Measurements from ENCODE around the gene TXLNG. TPM values are rescaled to one million over a fixed set of nuclear protein-coding genes. Genes with fewer than 3 reads are reported as not detected.

Gene TXLNG
- total RNA-seq, 2 experiments from 2014 or later, result 17.3 to 21.4 TPM

DNA sequence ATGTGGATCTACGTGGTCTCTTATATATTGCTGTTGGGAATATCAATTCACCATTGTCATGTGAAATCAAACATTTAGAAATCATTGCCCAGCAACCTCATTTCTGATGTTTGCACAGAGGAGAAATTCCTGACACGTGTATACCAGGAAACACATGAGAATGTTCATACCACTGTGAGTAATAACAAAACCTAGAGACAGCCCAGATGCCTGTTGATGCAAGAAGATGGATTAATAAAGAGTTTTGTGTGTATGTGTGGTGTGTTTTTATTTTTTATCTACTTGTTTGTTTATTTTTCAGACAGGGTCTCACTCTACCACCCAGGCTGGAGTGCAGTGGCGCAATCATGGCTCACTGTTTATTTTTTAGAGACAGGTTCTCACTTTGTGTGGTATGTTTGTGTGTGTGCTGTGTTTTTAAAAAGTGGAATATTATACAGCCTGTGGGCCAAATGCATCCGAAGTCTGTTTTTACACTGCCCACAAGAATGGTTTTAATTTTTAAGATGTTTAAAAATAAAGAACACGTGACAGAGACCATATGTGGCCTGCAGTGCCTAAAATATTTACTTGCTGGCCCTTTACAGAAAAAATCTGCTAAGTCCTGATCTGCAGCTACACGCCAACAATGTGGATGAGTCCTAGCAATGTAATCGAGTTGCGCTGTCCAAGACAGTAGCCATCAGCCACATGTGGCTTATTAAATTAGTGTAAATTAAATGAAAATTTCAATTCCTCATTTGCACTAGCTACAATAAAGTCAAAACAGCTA lies 39.2 kb downstream of the TXLNG start:
- Mint-ChIP-seq H3K4me3 (no peak overlapping the region), H3K36me3 (ENCODE audit: low read depth) (peaks cover 24% of the 10 kb centered on the region)

DNA sequence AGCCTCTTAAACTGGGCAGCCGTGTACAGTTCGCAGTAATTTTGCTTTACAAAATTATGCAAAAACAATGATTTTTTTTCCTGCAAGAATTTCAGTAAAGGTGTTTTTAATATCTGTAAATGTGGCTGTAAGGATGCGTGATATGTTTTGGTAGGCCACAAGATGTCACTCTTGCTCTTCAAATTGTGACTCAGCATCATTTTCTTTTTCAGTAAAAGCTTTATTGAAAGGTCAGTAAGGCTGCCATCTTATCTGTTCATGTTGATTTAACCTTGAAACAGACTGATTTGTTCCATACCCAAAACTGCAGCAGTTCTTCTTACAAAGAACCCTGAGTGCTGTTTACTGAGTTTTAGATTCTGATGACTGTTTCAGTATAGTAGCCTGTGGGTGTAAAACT lies 39.9 kb downstream of the TXLNG start:
- peaks cover 16% of the 10 kb centered on the region for H3K4me1 Mint-ChIP-seq
- DNase-seq (no peak), ATAC-seq (peak; percentile 45)
- CTCF ChIA-PET, result interaction anchor here (0.7 to 3.5 kb wide), 13 partner anchors 8 to 256 kb away, joined by 3 to 21 read pairs (median 3); no protein-coding TSS in a partner anchor
- POLR2A ChIA-PET, result no interaction called here
- no peaks in the 10 kb centered on the region for H3K9me3 Mint-ChIP-seq (ENCODE audit: low read depth)
- H3K27me3 Mint-ChIP-seq, result no peaks in the 10 kb centered on the region
- peaks cover 24% of the 10 kb centered on the region for H3K36me3 Mint-ChIP-seq (ENCODE audit: low read depth)
- no peak overlapping the region for H3K4me3 Mint-ChIP-seq
- peak overlapping the region; percentile 55 for H3K27ac Mint-ChIP-seq
- intact Hi-C loops (cut with DNase I, micrococcal nuclease), result loop anchor here (1.0 to 2.0 kb wide), 4 partner anchors 43 to 220 kb away; no protein-coding TSS in a partner anchor

More for the DNA sequence above, 39.2 kb downstream of the TXLNG start:
- POLR2A ChIA-PET, result no interaction called here
- H3K4me1 Mint-ChIP-seq, result peaks cover 16% of the 10 kb centered on the region
- DNase-seq, result no peak
- no peaks in the 10 kb centered on the region for H3K9me3 Mint-ChIP-seq (ENCODE audit: low read depth)
- ATAC-seq, result no peak
- CTCF ChIA-PET, result interaction anchor here (0.7 to 3.5 kb wide), 12 partner anchors 9 to 239 kb away, joined by 3 to 21 read pairs (median 4); no protein-coding TSS in a partner anchor
- intact Hi-C loops (cut with DNase I, micrococcal nuclease), result loop anchor here (1.0 to 2.0 kb wide), 4 partner anchors 43 to 221 kb away; no protein-coding TSS in a partner anchor
- H3K27ac Mint-ChIP-seq, result no peak overlapping the region
- no peaks in the 10 kb centered on the region for H3K27me3 Mint-ChIP-seq

DNA sequence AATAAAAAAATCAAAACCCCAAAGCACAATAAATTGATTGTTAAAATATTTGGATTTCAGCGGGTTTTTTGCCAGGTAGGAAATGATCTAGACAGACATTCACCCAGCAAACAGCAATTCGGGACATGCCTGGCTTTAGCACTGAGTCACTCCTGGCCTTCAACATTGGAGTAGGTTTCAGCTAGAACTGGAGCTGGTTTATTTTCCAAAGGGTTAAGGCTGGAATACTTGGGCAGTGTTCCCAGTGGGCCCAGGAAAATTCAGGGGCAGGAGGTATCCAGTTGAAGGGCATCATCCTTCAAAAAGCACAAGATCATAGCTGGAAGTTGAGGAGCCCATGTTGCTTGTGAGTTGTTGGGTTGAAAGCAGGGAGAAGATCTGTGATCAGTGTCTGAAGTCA lies 41.0 kb downstream of the TXLNG start:
- Mint-ChIP-seq H3K4me3 (no peak overlapping the region), H3K4me1 (peaks cover 16% of the 10 kb centered on the region), H3K27ac (no peak overlapping the region), H3K27me3 (no peaks in the 10 kb centered on the region), H3K9me3 (ENCODE audit: low read depth) (no peaks in the 10 kb centered on the region), H3K36me3 (ENCODE audit: low read depth) (peaks cover 25% of the 10 kb centered on the region)
- DNase-seq (no peak), ATAC-seq (no peak)
- intact Hi-C loops (cut with DNase I, micrococcal nuclease), result loop anchor here (2.0 kb wide), 2 partner anchors 42 to 66 kb away; no protein-coding TSS in a partner anchor
- ChIA-PET CTCF (interaction anchor here (1.2 to 3.5 kb wide), 6 partner anchors 10 to 219 kb away, joined by 3 to 21 read pairs (median 4); no protein-coding TSS in a partner anchor), POLR2A (interaction anchor here (0.6 kb wide), 1 partner anchor 52 kb away, joined by 5 read pairs; no protein-coding TSS in a partner anchor)

DNA sequence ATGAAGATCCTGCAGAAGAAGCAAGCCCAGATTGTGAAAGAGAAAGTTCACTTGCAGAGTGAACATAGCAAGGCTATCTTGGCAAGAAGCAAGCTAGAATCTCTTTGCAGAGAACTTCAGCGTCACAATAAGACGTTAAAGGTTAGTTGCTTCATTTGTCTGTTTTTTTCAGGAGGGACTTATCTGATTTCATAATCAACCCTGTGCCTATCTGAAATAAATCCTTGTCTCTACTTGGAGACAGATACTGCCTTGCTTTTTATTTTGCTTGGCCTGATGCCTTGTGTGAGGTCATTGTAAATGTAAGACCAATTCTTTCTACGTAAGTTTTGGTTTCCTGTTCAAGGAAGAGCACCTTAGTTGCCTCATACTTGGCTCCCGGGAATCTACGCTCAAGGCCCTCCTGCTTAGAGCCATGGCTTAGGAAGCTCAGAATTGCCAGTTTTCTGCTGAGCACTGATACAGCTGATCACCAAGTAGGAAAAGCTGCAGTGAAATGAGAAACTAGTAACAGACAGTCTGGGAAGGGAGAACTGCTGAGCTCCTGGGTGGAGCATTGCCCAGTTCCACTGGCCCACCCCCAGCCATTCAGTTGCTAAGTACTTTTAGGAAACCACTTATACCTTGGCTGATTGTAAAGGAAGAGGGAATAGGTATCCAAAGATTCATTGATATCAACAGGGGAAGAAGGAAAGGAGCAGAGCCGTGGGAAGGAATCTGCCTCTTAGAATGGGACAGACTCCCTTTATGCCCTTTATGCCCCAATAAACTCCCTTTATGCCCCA lies 42.0 kb downstream of the TXLNG start:
- intact Hi-C loops (cut with DNase I, micrococcal nuclease), result no loop called here
- no peak overlapping the region for H3K4me3 Mint-ChIP-seq
- POLR2A ChIA-PET, result no interaction called here

DNA sequence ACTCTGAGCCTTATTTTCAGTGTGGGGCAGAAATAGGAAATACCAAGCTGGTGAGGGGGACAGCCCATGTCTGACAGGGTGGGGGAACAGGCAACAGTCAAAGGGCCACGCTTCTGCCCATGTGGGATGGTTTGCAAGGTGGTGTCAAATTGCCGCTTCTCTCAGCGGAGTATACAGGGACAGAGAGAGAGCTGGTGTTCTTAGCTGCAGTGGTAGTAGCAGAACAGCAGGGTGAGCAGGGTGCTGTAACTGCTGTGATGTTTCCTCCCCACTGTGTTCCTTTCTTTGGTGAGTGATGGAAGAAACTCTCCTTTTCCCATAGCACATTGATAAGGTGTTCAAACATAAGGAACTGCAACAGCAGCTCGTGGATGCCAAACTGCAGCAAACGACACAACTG lies 46.0 kb downstream of the TXLNG start:
- no peak for DNase-seq
- ChIA-PET CTCF (interaction anchor here (0.8 kb wide), 1 partner anchor 14 kb away, joined by 3 read pairs; no protein-coding TSS in a partner anchor), POLR2A (no interaction called here)
- Mint-ChIP-seq H3K27ac (no peak overlapping the region), H3K36me3 (ENCODE audit: low read depth) (peaks cover 29% of the 10 kb centered on the region), H3K9me3 (ENCODE audit: low read depth) (no peaks in the 10 kb centered on the region), H3K4me1 (no peaks in the 10 kb centered on the region), H3K27me3 (no peaks in the 10 kb centered on the region), H3K4me3 (no peak overlapping the region)
- intact Hi-C loops (cut with DNase I, micrococcal nuclease), result no loop called here
- no peak for ATAC-seq

More for the DNA sequence above, 42.0 kb downstream of the TXLNG start:
- H3K9me3 Mint-ChIP-seq (ENCODE audit: low read depth), result no peaks in the 10 kb centered on the region
- no peaks in the 10 kb centered on the region for H3K27me3 Mint-ChIP-seq
- ATAC-seq (no peak), DNase-seq (no peak)
- no peak overlapping the region for H3K27ac Mint-ChIP-seq
- H3K36me3 Mint-ChIP-seq (ENCODE audit: low read depth), result peaks cover 23% of the 10 kb centered on the region
- peaks cover 8% of the 10 kb centered on the region for H3K4me1 Mint-ChIP-seq
- CTCF ChIA-PET, result interaction anchor here (1.0 to 3.5 kb wide), 3 partner anchors 54 to 218 kb away, joined by 3 to 21 read pairs (median 3); no protein-coding TSS in a partner anchor

DNA sequence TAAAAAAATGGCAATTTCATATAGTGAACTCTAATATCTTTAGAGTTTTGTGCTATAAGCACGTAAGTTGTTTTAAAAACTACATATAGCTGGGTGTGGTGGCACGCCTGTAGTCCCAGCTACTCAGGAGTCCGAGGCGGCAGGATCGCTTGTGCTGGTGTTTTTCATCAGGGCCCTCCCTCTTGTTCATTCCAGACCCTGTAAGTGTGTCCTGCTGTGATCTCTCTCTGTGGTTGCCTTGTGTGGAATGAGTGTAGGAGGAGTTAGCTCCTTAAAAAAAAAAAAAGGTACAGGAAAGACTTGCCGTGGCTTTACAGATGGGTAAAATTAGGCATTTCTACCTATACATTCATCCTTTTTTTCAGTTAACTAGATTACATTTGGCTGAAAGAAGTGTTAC lies 48.5 kb downstream of the TXLNG start:
- intact Hi-C loops (cut with DNase I, micrococcal nuclease), result no loop called here
- Mint-ChIP-seq H3K27ac (no peak overlapping the region), H3K27me3 (no peaks in the 10 kb centered on the region), H3K4me1 (peaks cover 7% of the 10 kb centered on the region), H3K9me3 (ENCODE audit: low read depth) (no peaks in the 10 kb centered on the region), H3K36me3 (ENCODE audit: low read depth) (peaks cover 35% of the 10 kb centered on the region), H3K4me3 (no peak overlapping the region)
- ChIA-PET POLR2A (no interaction called here), CTCF (interaction anchor here (1.4 kb wide), 1 partner anchor 9 kb away, joined by 5 read pairs; no protein-coding TSS in a partner anchor)
- ATAC-seq (no peak), DNase-seq (no peak)

DNA sequence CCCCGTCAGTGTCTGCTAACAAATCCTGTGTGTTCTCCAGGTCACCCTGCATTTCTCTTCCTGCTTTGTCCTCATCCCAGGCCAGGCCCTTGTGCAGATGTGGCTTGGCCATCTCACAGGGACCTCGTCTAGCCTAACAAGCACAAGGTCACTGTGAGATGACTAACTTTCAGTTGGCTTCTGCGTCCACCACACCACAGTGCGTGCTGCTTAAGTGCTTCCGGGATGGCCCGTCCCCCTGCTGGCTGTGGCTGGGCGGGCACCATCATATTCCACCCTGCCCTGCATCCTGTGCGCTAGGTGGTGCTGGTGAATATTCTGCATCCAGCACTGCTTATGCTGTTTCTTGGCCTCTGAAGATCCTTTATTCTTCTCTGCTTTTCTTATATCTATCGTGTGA lies 50.1 kb downstream of the TXLNG start:
- peak overlapping the region; percentile 55 for H3K27ac Mint-ChIP-seq
- intact Hi-C loops (cut with DNase I, micrococcal nuclease), result no loop called here
- H3K4me3 Mint-ChIP-seq, result no peak overlapping the region
- DNase-seq (peak; percentile 28), ATAC-seq (peak; percentile 68)
- H3K36me3 Mint-ChIP-seq (ENCODE audit: low read depth), result peaks cover 35% of the 10 kb centered on the region
- peaks cover 14% of the 10 kb centered on the region for H3K4me1 Mint-ChIP-seq
- no peaks in the 10 kb centered on the region for H3K27me3 Mint-ChIP-seq
- no peaks in the 10 kb centered on the region for H3K9me3 Mint-ChIP-seq (ENCODE audit: low read depth)
- CTCF ChIA-PET, result no interaction called here
- POLR2A ChIA-PET, result no interaction called here

DNA sequence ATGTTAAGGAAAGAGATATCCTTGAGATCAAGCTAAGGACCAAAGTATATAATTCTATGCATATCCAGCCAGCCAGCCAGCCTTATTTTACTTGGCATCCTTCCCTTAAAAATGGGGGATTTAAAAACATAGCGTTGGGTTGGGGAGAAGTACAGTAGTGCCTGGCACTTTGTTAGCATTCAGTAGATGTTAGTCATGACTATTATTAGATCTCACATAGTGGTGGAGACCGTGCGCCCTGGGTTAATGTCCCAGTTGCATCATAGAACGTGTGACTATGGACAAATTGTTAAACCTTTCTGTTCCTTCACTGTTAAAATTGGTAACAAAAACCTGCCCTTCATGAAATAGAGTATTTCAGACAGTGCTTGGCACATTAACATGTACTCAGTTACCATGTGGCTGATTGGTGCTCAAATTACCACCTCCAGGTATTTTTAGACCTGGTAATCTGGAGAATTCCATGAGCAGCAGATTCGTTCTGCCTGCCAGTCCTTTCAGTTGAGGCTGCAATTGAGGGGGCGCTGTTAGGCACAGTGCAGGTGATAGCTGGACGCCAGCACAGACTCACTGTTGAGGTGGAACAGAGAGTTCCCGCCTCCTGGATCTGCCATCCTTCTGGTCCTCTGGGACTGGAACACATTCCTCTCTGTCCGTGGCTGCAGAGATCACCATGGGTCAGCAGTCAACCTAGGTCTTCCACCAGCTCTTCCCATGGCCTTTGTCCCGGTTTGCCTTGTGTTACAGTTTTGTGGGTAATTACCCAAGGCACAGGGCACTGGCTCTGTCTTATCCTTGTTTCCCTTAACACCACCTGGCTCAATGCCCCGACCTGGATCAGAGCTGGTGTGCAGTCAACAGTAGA lies 52.2 kb downstream of the TXLNG start:
- POLR2A ChIA-PET, result no interaction called here
- CTCF ChIA-PET, result interaction anchor here (0.6 to 1.3 kb wide), 4 partner anchors 12 to 208 kb away, joined by 3 to 6 read pairs (median 4); no protein-coding TSS in a partner anchor
- Mint-ChIP-seq H3K27me3 (no peaks in the 10 kb centered on the region), H3K9me3 (ENCODE audit: low read depth) (no peaks in the 10 kb centered on the region), H3K4me3 (no peak overlapping the region), H3K36me3 (ENCODE audit: low read depth) (peaks cover 33% of the 10 kb centered on the region), H3K4me1 (peaks cover 16% of the 10 kb centered on the region), H3K27ac (peak overlapping the region; percentile 19)
- DNase-seq, result no peak
- intact Hi-C loops (cut with DNase I, micrococcal nuclease), result no loop called here
- ATAC-seq, result no peak

DNA sequence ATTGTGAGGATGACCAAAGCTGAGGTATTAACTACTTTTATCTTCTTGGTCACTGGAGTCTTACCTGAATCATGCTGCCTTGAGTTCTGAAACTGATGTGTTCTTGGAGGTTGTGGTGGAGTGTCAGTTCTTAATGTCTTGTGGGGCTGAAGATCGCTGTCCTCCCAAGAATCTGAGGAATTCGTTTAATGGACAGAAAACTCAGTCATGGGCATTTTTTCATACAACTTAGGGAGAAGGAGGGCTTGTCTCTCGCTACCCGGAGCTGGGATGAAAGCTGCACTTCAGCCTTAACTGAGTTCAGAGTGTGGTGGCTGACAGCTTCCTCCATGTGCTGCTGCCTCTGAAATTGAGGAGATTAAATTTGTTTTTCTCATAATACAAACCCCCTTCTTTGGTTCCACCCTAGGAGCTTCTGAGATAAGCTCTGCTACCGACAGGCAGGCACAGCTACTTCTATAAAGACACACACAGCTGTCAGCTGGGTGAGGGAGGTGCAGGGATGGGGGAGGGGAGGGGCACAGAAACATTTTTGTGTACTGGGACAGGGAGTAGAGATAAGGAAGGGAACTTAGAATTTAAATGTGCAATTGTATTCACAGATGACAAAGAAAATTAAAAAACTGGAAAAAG lies 53.1 kb downstream of the TXLNG start:
- Mint-ChIP-seq H3K4me1 (peaks cover 16% of the 10 kb centered on the region), H3K27me3 (no peaks in the 10 kb centered on the region), H3K4me3 (no peak overlapping the region), H3K36me3 (ENCODE audit: low read depth) (peaks cover 30% of the 10 kb centered on the region), H3K27ac (peak overlapping the region; percentile 67), H3K9me3 (ENCODE audit: low read depth) (no peaks in the 10 kb centered on the region)
- ChIA-PET POLR2A (interaction anchor here (1.0 kb wide), 1 partner anchor 20 kb away, joined by 3 read pairs; no protein-coding TSS in a partner anchor), CTCF (interaction anchor here (0.6 to 1.3 kb wide), 3 partner anchors 13 to 310 kb away, joined by 3 to 5 read pairs (median 4); no protein-coding TSS in a partner anchor)
- intact Hi-C loops (cut with DNase I, micrococcal nuclease), result no loop called here
- ATAC-seq (no peak), DNase-seq (no peak)

DNA sequence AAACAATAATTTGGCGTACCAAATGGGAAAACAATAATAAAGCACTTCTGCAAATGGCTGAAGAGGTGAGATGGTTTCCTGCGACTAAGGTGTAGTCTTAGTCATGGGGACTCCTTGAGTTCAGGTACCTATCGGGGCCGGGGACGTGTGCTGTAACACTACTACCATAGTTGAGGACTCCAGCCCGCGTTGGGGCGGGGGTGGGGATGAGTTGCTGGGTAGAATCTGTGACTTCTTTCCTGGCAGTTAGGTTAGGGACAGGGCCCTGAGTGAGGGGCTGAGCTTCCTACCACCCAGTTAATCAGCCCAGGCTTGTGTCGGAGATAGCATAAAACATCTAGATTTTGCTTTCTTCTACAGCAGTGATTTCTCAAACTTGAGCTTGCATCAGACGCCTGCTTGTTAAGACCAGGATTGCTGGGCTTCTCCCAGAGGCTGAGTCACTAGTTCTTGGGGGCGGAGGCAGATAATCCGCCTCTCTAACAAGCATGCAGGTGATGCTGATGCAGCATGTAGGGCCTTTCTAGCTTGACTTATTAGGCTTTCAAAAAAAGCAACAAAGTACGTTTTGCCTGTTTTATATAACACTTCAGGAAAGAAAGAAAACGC lies 53.7 kb downstream of the TXLNG start:
- ChIA-PET POLR2A (interaction anchor here (1.0 kb wide), 1 partner anchor 20 kb away, joined by 3 read pairs; no protein-coding TSS in a partner anchor), CTCF (no interaction called here)
- Mint-ChIP-seq H3K36me3 (ENCODE audit: low read depth) (peaks cover 32% of the 10 kb centered on the region), H3K4me1 (peaks cover 16% of the 10 kb centered on the region), H3K9me3 (ENCODE audit: low read depth) (no peaks in the 10 kb centered on the region), H3K27ac (peak overlapping the region; percentile 42), H3K4me3 (no peak overlapping the region), H3K27me3 (no peaks in the 10 kb centered on the region)
- DNase-seq (peak; percentile 52), ATAC-seq (peak; percentile 57)
- intact Hi-C loops (cut with DNase I, micrococcal nuclease), result no loop called here

Data from activated CD4-positive, alpha-beta T cell treated with anti-CD3 and anti-CD28 coated beads for 36 hours (primary cell).